ENCODE measurements around the gene TNPO2.
A peak's percentile ranks its signal among the peaks of the same experiment; 100 is the strongest.
"Not testable (repeated sequence)": the region's sequence is repeated elsewhere in the genome, so short reads cannot be mapped to it uniquely, and the experiment has no call there.

Gene TNPO2

DNA sequence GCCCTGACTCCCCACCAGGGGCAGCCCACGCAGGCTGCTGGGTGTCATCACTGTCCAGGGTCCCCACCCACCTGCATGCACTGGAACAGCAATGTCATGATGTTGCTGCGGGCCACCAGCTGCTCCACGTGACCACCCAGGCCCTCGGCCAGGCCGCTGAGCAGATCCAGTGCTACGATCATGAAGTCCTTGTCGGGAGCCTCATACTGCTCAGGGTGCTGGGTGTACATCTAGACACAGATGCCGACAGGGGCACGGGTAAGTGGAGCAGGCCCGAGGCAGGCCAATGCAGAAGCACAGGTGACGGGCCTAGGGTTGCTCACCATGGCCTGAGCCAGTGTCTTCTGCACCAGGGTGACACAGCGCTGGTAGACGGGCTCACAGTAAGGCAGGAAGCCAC lies 18.6 kb downstream of the TNPO2 start:
- DNase-seq (ENCODE audit: low spot score): no peak

GRCh38 chr19:12703046-12703445 lies 20.7 kb downstream of the TNPO2 start:
- DNase-seq (ENCODE audit: low spot score): no peak

DNA sequence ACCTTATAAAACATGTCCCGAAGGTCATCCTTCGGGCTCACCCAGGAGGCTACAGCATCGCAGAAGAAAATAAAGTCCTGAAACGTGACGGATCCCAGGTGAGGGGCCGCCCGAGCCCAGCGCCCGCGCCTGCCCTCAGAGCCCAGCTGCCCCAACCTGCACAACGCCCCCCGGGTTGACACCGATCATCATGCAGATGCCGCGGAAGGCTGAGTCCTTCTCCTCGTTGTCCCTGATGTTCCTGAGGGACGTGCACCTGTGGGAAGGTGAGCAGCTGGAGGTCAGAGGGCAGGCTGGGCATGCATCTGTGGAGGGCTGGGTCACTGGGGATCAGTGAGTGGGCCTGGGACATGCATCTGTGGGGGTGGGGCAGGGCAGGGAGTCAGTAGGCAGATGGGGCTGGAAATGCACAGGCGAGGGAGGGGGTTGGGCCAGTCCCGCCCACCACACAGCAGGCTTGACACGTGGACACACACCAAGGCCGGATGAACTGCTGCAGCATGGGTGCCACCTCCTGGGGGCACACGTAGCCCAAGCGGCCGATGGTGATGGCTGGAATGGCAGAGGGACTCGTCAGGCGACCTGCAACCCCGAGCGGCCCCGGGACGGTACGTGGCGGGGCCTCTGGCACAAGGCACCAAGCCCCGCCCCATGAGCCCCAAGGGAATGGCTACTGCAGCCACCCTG lies 22.0 kb downstream of the TNPO2 start:
- no peak for DNase-seq (ENCODE audit: low spot score)

- DNase-seq (ENCODE audit: low spot score): no peak
Measured at GRCh38 chr19:12698138-12698537, 25.6 kb downstream of the TNPO2 start.

DNA sequence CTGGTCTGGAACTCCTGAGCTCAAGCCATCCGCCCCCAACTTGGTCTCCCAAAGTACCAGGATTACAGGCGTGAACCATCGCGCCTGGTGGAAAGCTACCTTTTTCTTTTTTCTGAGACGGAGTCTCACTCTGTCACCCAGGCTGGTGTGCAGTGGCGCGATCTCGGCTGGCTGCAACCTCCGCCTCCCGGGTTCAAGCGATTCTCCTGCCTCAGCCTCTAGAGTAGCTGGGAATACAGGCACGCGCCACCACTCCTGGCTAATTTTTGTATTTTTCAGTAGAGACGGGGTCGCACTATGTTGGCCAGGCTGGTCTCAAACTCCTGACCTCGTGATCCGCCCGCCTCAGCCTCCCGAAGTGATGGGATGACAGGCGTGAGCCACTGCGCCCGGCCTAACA lies 26.3 kb downstream of the TNPO2 start:
- not testable (repeated sequence) for DNase-seq (ENCODE audit: low spot score)

DNA sequence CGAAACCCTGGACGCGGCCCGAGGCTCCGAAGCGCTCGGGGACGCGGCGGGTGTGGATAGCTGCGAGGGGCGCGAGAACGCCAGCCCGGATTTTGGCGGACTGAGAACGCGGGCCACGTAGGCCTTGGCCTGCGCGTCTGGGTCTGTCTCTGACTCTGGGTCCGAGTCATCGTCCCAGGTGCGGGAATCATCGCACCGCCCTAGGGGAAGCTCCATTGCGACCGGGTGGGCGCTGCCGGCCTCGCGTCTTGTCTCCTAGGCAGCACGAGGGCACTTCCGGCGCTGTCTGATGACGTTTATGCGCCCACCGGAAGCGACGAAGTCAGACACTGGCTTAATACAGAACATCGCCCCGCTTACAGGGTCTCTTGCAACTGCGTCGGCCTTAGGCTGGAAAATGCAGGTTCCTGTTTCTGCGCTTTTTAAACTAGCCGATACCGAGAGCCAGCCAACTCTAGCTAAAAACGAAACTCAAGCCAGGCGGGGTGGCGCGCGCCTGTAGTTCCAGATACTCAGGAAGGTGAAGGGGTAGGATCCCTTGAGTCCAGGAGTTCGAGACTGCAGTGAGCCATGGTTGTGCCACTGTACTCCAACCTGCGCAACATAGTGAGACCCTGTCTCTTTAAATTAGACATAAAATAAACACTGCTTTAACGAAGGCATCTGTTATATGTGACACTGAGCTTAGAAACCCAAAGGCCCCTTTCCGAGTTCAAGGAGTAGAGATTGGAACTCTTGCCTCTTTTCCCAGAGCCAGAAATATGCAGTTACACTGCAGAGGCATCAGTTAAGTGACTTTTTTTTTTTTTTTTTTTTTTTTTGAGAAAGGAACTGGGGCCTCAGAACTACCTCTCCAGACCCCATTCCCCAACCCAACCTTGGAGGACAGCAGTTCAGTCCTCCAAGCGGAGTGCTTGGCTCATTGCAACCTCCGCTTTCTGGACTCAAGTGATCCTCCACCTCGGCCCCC lies 27.1 kb downstream of the TNPO2 start, which contains the start of gene FBXW9:
TSS of gene FBXW9 (minus strand) at position 266 of the 970 bp plus-strand sequence. CDS start at position 216, 50 bp downstream.
- peak; percentile 96 for DNase-seq (ENCODE audit: low spot score)

- DNase-seq (ENCODE audit: low spot score): no peak
Measured at GRCh38 chr19:12695997-12696365, 27.8 kb downstream of the TNPO2 start.

DNA sequence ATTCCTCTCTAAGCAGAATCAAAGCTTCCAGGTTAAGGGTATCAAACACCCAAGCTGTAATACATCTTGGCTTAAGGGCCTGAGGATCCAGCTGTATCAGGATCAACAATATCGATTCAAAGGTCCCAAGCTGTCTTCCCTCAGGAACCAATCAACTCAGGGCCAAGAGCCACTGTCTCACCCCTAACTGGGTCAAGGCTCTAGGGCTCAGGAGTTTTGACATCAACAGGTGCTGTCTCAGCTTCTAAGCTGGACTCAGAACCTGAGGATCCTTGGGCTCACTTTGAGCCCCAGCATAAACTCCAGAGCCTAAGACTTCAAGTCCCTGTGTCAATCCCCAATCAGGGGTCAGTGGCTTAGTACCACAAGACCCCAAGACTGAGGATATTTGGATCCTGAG lies 28.2 kb downstream of the TNPO2 start:
- DNase-seq (ENCODE audit: low spot score): no peak

- DNase-seq (ENCODE audit: low spot score): no peak
Measured at GRCh38 chr19:12695096-12695495, 28.6 kb downstream of the TNPO2 start.

GRCh38 chr19:12694641-12695040 lies 29.1 kb downstream of the TNPO2 start:
- no peak for DNase-seq (ENCODE audit: low spot score)

DNA sequence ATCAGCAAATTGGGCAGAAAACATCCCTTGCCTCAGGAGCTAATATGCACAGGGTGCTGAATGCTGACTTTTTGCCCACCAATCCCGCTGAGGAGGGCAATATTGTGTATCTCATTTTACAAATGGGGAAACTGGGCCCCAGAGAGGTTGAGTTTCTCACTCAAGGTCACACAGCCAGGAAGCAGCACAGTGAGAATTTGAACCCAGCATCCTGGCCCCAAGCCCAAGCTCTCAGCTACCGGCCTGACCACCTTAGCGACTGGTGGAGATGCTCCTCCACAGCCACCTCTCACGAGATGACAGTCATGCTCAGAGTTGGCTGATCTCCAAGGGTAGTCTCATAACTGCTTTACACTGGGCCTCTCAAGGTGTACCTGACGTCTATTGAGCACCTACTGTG lies 30.8 kb downstream of the TNPO2 start:
- DNase-seq (ENCODE audit: low spot score): no peak

DNA sequence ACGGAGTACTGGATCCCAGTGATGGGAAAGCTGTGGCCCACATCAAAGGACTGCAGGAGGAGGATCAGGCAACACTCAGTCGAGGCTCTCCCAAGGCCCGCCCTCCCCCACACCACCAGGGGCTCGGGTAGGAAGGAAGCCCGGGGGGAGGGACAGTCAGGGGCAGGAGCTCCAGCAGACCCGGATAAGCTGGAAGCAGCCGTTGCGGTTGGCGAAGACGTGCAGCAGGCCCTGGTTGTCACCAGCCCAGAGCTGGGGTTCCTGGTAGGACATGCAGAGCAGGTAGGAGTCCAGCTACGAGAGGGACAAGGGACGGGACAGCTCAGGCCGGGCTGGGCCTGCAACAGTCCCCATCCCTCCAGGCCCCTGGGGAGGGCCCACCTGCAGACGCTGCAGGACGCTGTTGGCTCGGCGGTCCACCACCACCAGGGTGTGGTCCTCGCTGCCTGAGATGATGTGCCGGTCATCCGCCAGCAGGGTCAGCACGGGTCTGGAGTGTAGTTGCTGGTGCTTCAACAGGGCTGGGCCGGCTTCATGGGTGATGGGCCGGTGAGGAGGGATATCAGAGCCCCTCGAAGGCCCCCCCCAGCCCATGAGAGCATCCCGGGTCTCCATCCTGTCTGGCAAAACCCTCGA lies 34.0 kb downstream of the TNPO2 start:
- DNase-seq (ENCODE audit: low spot score): no peak

DNA sequence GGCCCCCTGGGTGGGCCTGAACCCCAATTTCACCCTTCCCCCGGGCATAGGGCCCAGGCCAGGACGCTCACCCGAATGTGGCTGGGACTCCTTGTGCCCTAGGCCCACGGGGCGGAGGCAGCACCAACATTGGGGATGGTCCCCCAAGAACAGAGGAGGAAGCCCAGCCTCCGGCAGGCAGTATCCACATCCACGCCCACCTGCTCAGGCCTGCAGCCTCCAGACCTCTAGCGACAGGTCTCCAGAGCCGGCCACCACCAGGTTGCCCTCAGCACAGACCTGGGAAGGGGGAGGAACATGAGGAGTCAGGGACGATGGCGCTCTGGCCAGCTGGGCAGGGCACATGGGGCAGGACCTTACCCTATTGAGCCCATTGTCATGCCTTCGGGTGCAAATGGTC lies 34.7 kb downstream of the TNPO2 start:
- no peak for DNase-seq (ENCODE audit: low spot score)

DNA sequence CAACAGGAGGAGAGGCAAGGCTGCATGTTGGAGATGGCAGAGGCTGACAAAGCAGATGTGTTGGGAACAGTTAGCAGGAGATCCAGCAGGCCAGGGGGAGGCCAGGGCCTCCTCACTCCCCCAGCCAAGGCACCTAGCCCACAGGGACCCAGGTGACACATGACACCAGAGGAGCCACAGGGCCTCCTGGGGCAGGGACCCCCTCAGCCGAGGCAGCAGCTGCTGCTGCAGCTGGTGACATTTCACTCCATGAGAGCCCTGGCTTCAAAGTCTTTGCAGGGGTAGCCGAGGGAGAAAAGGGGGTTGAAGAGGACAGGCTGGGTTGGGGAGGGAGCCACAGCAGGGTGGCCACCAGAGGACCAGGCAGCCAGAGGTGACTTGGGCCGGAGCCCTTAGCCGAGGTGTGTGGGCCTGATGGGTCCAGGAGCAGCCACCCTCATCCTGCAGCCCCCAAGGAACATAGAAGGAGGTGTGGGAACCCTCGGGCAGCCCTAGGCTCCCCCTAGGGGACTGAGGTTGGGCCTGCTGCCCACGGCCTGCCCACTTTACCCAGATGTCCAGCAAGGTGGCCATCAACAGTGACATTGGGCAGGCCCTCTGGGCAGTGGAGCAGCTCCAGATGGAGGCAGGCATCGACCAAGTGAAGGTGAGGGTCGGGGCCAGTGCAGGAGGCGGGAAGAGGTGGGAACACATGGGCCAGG lies 36.1 kb downstream of the TNPO2 start, which contains the start of gene GNG14:
TSS of gene GNG14 (plus strand) at position 503 of the 701 bp plus-strand sequence. CDS start at position 554, 51 bp downstream.
- no peak for DNase-seq (ENCODE audit: low spot score)

- no peak for DNase-seq (ENCODE audit: low spot score)
Measured at GRCh38 chr19:12685831-12686230, 37.9 kb downstream of the TNPO2 start.

GRCh38 chr19:12681074-12681987 lies 42.4 kb downstream of the TNPO2 start, which contains the start of gene DHPS:
Gene DHPS, minus strand, starts transcription at chr19:12681880. Its CDS starts 114 bp downstream, at chr19:12681766.
- DNase-seq (ENCODE audit: low spot score): peak; percentile 95

DNA sequence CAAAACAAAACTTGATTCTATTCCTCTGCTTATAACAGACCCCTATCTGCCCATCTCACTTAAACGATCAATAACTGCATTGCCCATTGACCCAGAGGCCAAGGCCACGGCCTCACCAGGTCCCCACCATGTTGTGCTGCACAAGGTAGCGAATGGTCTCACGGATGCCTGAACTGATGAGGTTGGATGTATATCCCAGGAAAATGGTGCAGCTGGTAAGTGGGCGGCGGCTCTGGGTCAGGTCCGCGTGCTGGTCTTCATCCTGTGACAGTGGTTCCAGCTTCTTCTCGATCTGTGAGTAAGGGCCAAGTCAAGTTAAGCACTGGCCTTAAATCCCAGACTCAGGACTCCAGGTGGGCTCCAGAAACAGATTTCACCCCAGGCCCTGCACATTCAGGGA lies 43.7 kb downstream of the TNPO2 start:
- DNase-seq (ENCODE audit: low spot score): no peak

GRCh38 chr19:12678039-12678438 lies 45.7 kb downstream of the TNPO2 start:
- DNase-seq (ENCODE audit: low spot score): not testable (repeated sequence)

DNA sequence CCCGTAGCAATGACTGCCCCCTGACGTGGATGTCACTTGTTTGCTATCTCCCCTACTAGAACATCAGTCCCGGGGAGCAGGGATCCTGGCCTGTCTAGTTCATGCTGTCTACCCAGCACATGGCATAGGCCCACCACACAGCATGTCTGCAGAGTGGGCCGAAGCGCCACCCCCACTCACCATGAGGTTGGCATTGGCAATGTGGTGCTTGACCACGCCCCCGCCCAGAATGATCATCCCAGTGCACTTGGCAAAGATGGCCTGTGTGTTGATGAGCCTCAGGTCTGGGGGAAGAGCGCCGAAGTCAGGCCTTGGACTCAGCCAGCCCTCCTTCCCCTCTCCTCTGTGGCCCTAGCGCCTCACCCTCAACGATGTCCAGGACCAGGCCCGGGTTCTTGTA lies 46.8 kb downstream of the TNPO2 start:
- DNase-seq (ENCODE audit: low spot score): no peak

- peak; percentile 35 for DNase-seq (ENCODE audit: low spot score)
Measured at GRCh38 chr19:12676384-12676792, 47.3 kb downstream of the TNPO2 start.

- DNase-seq (ENCODE audit: low spot score): no peak
Measured at GRCh38 chr19:12675940-12676339, 47.8 kb downstream of the TNPO2 start.
